GM21786 (cell line): Measurements from ENCODE around the gene NCOR2.

Experiments
- ATAC-seq: cut with Tn5 transposase; IDR thresholded peaks from one replicate; pipeline ENCODE4 v1.9.1; 2021; ENCODE audit not compliant: unreplicated experiment

NCOR2 gene

DNA sequence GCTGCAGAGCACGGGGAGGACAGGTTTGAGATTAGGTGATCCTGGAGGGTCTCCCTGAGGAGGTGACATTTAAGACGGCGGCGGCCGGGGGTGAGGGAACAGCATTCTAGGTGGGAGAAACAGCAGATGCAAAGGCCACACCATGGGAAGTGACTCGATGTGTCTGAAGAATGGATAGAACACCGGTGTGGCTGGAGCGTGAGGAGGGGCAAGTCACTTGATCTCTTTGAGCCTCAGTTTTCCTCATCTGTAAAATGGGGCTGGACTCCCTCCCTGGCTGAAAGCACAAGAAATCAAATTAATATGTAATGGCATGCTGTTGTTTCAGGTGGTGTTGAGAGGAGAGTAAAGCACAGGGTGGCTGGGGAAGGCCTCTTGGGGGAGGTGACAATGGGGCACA is 10.0 kb upstream of the NCOR2 start:
- no peak for ATAC-seq

DNA sequence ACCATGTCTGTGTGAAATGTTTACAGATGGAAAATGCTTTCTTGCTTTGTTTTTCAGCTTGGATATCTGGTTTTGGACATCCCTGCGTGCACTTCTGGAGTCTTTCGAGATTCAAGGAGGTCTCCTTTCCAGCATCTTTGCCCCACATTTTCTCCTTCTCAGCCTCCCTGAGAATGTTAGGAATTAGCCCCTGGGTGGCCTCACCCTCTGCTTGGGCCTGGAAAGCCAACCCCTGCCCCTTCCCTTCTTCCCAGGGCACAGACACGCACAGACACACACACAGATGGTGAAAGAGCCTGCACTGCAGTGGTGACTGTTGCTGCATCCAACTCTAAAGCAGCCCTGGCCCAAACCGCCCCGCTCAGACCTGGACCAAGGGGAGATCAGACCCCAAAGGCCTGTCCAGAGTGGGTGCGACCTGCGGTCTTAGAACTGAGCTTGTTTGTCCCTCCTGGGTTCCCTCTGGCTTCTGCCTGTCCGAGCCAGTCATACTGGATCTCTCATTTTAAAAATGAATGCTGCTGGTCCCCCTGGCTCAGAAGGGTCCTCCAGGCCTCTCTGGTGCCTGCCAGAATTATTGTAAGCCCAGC is 8.7 kb upstream of the NCOR2 start:
- ATAC-seq = no peak

DNA sequence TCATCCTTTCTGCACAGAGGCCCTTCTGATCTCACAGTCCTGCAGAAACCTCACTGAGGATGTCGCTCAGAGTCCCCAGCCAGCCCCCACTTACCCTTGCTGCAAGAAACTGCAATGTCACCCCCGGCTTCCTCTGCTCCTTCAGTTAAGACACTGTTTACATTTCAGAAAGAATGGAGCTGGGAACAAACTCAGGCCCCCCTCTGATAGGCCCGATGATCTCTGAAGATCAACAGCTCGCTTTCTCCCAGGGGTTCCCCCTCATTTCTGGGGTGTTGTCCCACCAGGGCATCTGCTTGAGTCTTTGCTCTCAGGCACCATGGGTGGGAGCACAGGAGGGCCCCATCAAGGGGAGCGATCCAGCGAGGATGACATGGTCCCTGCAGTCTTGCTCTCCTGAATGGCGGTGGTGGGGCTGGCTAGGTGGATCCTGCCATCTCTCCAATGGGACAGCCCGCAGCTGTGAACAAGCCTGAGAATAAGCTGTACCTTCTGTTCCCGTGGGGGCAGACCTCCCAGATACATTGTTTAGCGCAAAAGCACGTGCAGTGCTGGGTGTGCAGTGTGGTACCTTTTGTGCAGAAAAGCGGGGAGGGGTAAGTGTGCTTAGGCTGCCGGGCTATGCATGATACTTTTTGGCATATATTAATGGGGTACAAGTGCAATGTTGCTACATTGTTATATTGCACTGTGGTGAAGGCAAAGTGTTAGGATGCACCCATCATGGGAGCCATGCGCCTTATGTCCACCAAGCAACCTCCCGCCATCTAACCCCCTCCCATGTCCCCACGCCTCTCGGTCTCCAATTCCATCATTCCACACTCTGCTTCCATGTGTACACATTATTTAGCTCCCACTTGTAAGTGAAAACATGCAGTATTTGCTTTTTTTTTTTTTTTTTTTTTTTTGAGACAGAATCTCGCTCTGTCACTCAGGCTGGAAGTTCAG is 6.7 kb upstream of the NCOR2 start:
- no peak for ATAC-seq

DNA sequence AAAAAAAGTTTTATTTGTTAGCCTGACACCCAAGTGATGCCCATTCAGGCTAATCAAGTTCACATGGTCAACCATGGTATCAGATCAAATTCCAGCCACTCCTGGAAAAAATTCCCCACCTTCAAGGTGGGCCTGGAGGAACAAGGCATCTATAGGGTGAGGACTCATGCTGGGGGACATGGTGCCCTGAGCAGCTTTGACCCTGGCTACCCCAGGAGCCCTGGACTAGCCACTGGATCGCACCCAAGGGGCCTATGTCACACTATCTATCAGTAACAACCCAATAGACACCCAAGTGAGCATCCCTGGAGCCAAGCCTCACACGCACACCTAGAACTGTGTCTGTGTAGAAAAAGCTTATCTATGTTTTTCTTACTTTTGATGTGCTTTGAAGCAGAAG is 4.1 kb upstream of the NCOR2 start:
- ATAC-seq = no peak

DNA sequence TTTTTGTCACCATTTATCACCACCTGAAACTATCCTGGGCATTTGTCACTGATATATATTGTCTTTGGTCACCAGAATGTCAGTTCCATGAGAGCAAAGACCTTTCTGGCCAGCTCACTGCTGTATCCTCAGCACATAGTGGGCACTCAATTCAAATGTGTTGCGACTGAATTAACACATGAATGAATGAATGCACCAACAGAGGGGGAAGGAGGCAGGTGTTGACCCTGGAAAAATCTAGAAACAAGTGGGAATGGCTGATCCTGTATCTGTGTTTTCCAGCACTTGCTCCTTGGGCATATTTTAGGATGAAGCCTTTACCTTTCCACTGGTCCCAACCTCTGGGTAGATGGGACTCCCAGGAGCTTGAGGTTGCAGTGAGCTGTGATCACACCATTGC is 3.4 kb upstream of the NCOR2 start:
- no peak for ATAC-seq

DNA sequence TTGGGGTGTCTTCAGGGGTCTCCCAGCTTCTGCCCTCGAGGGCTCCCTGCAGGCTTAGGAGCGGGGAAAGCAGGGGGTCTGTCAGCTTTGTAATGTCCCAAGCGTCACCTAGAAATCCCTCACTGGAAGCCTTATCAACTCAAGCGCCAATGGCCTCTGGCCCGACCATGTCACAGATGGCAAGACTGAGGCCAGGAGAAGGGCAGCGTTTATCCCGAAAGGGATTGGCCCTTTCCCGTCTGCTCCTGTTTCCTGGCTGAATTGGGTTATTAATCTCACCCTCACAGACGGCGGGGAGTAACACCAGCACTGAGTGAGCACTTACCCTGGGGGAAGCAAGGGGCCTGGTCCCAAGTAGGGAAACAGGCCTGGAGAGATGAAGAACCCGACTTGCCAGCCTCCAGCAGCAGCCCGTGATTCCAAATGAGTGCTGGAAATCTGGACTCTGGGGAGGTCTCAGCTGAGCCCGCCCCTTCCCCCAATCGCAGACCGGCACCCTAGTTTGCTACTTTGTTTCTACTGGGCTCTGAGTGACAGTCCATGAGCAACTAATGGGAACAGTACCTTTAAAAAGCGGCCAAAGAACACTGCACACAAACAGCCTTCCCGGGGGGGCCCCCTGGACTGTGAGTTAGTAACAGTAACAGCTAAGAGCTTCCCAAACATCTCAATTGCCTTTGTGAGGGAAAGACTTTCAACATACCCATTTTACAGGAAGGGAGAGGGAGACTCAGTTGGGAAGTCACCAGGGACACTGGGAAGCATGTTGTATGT is 2.1 kb upstream of the NCOR2 start:
- no peak for ATAC-seq

DNA sequence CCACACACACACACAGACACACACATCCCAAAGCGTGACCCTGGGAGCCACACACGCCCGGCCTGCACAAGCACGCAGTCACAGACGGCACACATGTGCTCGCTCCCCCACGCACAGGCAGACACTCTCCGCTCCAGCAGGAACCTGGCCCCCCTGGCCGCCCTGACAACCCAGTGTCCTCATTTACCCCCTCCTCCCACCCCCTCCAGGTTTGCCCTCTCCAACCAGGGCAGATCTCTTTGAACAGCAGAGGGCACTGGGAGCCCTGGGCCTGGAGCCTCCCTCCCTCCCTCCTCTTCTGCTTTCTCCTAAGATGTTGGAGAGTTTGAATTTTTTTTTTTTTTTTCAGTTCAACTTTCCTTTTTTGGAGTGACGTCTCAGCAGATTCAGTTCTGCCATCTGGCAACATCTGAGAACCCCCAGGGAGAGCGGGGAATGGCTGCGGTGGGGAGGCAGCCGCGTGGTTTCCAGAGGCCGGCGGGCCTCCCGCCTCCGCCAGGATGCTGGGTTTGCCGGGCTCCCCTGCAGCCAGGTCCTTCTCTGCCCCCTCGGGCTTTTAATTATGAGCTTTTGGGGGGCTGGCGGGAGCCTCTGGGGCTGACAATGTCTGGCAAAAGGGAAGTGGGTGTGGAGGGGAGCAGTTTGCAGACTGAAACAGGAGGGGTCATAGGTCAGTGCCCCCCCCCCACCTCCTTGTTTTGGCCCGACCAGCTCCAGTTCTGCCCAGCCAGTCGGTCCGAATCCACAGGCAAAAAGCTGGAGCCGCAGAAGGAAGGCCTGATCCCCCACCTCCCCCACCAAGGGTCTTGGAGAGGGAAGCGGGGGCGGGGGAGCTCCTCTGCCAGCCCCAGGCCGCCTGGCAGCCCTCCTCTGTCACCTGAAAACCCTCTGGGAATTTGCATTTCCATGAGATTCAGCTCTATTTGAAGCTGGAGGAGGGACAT is 1.3 kb upstream of the NCOR2 start:
- peak; percentile 30 for ATAC-seq

DNA sequence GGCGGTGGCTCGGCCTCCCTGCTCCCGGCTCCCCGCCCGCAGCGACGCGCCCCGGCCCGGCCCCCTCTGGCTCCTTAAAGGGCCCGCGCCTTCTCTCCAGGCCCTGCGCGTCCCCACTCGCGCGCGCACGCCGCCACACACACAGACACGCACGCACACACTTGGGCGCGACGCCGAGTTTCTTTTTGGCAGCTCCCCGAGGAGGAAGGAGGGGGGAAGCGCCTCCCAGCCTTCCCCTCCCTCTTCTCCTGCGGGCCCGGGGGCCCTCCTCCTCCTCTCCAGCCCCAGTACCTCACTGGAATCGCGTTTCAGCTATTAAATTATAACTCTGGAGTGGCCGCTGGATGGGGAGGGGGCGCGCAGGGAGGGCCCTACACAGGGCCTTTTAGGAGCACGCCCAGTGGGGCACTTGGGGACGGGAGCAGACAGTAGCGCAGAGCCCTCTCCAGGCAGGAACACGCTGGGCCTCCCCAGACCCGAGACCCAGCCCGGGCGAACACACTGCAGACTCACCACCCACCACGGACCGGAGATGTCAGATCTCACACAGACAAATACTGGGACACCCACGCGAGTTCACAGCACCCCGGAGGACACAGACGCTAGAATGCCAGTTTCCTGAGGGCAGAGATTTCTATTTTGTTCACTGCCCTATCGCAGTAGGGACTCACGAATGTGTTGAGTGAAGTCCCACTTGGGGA is 411 bp upstream of the NCOR2 start:
- peak; percentile 42 for ATAC-seq

DNA sequence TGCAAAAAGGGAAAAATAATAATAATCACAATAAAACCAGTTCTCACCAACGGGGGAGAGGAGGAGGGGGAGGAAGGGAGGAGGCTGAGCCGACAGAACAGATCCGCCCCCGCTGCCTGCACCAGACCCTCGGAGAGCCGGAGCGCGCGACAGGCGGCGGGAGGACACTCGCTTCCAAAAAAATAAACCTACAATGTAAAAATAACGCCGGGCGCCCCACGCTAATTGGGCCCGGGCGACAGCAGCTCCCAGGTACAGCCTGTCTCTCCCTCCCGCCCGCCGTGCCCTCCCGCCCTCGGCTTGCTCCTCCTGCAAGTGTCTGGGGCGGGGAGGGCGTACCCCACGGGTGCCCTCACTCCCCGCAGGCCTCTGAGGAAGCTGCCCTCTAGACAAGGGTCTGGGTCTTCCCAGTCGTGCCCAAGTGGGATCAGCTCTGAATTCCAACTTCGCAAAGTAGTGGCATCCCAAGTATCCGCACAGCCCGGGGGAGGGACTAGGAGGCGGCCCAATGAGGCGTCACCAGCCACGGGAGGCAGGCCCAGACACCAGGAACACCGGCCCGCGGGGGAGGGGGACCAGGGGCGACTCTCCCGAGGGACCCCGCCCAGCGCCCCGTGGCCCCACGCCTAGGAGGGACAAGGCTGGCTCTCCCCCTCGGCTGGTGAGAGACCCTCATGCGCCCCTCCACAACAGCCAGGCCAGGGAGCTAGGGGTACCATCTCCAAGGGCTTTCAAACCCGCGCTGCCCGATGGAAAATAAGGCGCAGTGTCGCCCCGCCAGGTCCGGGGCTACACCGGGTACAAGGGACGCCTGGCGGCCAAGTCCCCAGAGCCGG is 1.0 kb downstream of the NCOR2 start:
- peak; percentile 40 for ATAC-seq

DNA sequence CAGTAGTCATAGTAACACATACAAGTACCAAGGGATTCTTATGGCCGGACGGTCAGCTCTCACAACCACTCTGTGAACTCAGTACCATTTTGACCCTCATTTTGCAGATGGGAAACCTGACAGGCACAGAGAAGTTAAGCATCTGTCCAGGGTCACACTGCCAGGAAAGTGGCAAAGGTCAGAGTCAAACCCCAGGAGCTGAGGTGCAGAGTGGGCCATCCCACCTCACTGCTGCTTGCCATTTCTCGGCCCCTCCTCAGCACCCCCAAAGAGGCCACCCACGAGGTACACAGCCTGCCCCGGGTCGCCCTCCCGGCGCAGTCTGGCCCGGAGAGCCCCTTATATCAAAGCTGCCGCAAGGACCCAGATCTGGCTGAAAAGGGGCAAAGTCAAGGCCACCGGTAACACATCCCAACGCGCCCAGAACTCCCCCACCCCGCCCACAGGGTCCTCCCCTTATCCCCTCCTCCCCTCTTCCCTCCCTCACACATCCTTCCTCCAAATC is 1.7 kb downstream of the NCOR2 start:
- no peak for ATAC-seq

DNA sequence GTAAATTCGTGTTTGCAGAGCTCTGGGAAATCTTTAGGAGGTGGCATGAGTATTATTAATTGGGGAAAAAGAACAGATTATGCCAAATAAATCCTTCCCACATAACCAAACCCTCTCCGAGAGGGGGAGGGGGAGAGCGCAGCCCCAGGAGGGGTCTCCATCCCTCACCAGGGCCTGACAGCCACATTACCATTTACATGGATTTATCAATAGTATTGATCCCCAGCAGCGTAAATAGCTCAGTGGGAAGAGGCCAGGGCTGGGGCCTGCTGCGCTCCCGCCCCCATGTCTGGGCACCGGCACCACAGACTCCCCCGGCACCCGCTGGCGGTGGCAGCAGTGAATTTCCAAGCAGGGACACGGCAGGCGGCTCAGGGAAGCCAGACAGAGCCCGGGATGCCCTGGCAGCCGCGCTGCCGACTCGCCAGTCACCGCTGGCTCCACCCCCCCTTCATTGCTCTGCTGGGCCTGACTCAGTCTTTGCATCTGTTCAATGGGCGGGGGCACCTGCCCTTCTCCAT is 2.4 kb downstream of the NCOR2 start:
- ATAC-seq = no peak

DNA sequence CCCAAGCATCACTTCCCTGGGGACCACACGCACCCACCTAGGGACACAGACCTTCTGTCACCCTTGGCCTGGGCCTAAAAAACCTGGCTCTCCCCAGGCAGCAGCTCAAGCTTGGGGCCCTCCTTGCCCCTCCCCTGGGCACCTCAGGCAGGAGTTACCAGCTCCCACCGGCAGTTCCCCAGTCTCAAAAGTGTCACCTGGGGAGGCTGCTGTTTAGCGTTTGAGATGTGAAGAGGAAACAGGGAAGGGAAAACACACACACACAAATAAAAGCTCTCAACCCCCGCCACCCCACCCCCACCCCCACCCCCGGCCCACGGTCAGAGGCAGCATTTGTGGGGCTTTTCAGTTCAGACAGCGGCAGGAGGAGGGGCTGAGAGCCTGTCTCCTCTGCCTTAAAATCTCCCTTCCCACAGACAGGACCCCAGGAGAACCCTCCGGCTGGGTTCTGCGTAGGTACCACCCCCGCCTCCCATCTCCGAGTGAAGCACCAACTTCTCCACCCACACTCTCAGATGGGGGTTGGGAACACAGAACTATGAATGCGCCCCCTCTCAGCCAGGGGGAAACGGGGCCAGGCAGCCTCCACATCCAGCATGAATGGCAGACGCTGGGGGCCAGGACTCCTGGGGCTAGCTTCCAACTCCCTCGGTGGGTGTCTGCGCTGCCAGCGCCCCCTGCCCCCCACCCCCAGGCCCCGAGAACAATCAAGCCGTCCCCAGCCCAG is 3.0 kb downstream of the NCOR2 start:
- no peak for ATAC-seq

DNA sequence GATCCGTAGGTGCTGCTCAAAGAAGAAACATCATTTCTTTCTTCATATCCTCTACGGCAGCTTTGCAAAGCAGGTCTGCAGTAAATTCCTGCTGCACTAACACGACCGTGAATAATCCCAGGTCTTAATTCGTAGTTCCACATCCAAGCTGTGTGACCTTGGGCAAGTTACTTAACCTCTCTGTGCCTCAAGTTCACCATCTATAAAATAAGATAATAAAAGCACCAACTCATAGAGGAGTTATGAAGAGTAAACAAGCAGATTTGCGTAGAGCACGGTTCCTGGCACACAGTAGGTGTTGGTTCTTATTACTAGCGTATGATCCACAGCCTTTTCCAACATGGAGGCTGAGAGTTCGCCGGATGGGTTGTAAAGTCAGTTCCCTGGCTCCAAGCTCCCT is 3.6 kb downstream of the NCOR2 start:
- no peak for ATAC-seq

DNA sequence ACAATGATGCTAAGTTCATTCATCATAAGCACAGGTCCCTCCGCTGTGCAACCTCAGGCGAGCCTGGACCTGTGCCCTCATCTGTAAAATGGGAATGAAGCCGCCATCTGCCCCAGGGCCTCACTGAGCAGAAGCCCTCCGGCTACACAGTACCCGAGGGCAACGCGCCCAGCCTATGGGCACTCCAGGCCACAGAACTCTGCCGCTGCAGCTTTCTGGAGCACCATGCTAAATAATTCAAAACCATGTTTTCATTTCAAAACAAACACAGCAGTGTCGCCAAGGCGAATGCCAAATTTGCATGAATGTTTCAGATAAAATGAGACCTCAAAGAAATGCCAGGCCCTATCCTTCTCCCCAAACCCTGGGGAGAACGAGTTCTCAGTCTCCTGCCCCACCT is 4.0 kb downstream of the NCOR2 start:
- no peak for ATAC-seq

DNA sequence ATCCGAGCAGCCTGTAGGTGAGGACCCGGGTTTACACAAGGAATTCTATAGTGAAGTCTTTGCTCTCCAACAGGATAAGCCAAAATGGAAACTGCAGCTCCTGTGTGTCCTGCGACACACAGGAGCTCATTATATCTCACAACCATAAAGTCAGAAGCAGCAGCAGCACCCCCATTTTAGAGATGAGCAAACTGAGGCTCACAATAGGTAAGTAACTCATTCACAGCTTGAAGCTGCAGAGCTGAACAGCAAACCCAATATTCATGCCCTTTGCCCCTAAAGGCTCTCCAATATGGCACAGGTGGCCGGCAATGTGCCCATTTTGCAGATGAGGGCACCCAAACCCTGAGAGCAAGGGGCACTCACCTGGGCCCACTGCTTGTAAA is 4.6 kb downstream of the NCOR2 start:
- no peak for ATAC-seq

DNA sequence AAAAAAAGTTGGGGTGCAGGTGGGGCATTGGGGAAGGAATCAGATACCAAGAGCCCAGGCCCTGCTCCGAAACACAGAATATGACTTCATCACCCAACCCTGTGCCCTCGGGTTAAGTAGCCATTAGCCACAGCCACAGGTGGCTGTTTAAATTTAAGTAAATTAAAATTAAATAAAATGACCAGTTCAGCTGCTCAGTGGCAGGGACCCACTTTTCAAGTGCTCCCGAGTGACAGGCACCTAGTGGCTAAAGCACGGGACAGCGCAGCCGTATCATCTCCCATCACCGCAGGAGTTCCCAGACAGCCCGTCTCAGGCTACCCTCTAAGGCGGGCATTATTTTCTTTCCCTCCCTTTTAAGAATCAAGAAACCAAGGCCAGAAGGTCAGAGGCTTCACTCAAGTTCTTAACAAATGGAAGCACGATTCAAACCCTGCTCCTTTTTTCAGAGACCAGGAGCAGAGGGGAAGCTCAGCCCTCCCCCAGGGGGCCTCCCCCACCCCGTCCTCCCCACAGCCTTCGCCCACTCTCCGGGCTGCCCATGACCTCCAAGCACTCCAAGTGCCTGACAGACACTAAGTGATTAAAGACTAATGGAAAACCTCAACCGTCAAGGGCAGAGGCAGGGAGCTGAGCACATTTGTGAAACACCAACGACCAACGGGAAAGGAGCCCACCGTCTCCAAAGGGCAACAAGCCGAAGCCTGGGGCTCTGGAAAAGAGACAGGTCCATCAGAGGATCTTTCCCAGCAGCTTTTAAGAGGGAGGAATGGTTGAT is 5.2 kb downstream of the NCOR2 start:
- ATAC-seq = no peak

DNA sequence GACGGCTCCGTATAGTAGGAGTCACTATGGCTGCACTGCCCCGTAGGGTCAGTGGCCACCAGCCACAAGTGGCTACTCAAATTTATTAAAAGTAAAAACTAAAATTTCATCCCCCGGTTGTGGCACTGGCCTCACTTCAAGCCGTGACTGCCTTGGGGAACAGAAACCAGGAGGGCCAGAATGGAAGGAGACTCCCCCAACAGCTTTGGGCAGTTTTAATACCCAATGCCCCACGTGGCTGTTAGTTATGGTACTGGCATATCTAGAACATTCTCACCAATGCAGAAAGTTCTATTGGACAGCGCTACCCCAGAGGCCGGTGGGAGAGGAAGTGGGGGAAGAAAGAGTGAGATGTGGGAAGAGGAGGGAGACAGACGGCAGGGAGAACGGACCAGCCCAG is 6.2 kb downstream of the NCOR2 start:
- no peak for ATAC-seq
